Vagina (tissue), 2 donors: ENCODE measurements around the gene VAV3. TPM values are rescaled to one million over a fixed set of nuclear protein-coding genes. Genes with fewer than 3 reads are reported as not detected.

Experiments
- DNase-seq, 2 donors: peaks; one replicate each; pipeline ENCODE4 v3.0.0-alpha.2; 2017; ENCODE audit errors: extremely low spot score in 2 of 2
- H3K27ac ChIP-seq: fragments of 200-600 bp; sonication (generic); one replicate; pipeline ENCODE4 v1.5.1; 2019
- H3K27me3 ChIP-seq: fragments of 200-600 bp; sonication (generic); one replicate; pipeline ENCODE4 v1.5.1; 2019
- H3K36me3 ChIP-seq, 2 donors: fragments of 200-600 bp; sonication (generic); one replicate each; pipeline ENCODE4 v1.5.1; 2017 to 2019
- H3K4me1 ChIP-seq: fragments of 200-600 bp; sonication (generic); one replicate; pipeline ENCODE4 v1.5.1; 2019
- H3K4me3 ChIP-seq, 2 donors: fragments of 200-600 bp; sonication (generic); 1 replicate in 1 of 2; 2 replicates in 1 of 2; pipeline ENCODE4 v1.5.1; 2016 to 2019
- H3K9me3 ChIP-seq: fragments of 200-600 bp; sonication (generic); one replicate; pipeline ENCODE4 v1.5.1; 2019
- POLR2A ChIP-seq, 2 donors: fragments of 450-650 bp; IDR thresholded peaks; one replicate each; pipeline ENCODE4 v1.6.1; 2017; ENCODE audit warnings: antibody characterized with exemption in 2 of 2, mild to moderate bottlenecking in 2 of 2, moderate library complexity in 2 of 2
- POLR2AphosphoS5 ChIP-seq, 2 donors: sonication (generic); formaldehyde crosslinking; IDR thresholded peaks; one replicate each; pipeline ENCODE4 v1.9.0; 2017; ENCODE audit warnings: antibody characterized with exemption in 2 of 2, mild to moderate bottlenecking in 2 of 2, low read depth in 1 of 2; ENCODE audit not compliant: insufficient read depth in 1 of 2
- intact Hi-C: fragments of 100-400 bp; cut with DNase I; formaldehyde crosslinking; loops from one replicate; pipeline ENCODE4 v1.15.1; 2023
- total RNA-seq: library from RNA; depleted of rRNA; stranded (reverse); fragments of >200 nt; gene quantifications from one replicate; pipeline ENCODE4 v1.2.3, GENCODE V29; 2016
- TF ChIP-seq, protein P1 (sequence below), 3 experiments: fragments of 450-650 bp in 2 of 3; fragments of 200-600 bp in 1 of 3; sonication (generic) in 1 of 3; IDR thresholded peaks; one replicate each; pipeline ENCODE4 v1.5.1; 2017 to 2019; ENCODE audit warnings: antibody characterized with exemption in 3 of 3, mild to moderate bottlenecking in 2 of 3, moderate library complexity in 2 of 3

Gene VAV3
- total RNA-seq, 1 donor from 2014 or later: 67.5 TPM

DNA sequence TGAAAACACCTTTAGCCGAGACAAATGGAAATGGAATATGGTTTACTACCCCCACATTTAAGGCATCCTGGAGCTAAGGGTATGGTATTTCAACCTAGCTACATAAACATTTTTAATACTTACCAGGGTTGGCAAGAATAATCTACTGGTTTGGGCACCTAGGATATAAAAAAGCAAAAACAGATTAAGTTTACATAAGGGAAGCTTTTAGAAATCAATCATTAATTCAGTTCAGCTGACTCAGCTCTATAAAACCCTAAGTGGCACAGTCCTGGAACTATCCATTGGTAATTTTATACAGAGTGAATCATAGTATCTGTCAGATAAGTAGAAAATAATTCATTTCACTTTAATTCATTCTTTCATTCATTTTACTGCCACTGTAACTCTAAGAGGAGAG is 355.2 kb downstream of the VAV3 start:
- H3K4me1 ChIP-seq: no peaks in the 10 kb centered on the region
- intact Hi-C loops: no loop called here
- H3K27me3 ChIP-seq: no peaks in the 10 kb centered on the region
- no peak overlapping the region for H3K4me3 ChIP-seq
- DNase-seq: no peak
- H3K27ac ChIP-seq: no peak overlapping the region
- H3K36me3 ChIP-seq: no peaks in the 10 kb centered on the region
- TF ChIP-seq POLR2A (IDR thresholded peaks at IDR 0.05): no peak
- TF ChIP-seq, protein P1, sequence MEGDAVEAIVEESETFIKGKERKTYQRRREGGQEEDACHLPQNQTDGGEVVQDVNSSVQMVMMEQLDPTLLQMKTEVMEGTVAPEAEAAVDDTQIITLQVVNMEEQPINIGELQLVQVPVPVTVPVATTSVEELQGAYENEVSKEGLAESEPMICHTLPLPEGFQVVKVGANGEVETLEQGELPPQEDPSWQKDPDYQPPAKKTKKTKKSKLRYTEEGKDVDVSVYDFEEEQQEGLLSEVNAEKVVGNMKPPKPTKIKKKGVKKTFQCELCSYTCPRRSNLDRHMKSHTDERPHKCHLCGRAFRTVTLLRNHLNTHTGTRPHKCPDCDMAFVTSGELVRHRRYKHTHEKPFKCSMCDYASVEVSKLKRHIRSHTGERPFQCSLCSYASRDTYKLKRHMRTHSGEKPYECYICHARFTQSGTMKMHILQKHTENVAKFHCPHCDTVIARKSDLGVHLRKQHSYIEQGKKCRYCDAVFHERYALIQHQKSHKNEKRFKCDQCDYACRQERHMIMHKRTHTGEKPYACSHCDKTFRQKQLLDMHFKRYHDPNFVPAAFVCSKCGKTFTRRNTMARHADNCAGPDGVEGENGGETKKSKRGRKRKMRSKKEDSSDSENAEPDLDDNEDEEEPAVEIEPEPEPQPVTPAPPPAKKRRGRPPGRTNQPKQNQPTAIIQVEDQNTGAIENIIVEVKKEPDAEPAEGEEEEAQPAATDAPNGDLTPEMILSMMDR (IDR thresholded peaks at IDR 0.05): no peak
- no peak for TF ChIP-seq POLR2AphosphoS5 (IDR thresholded peaks at IDR 0.05; ENCODE audit: insufficient read depth in 1 of 2, low read depth in 1 of 2)
- no peaks in the 10 kb centered on the region for H3K9me3 ChIP-seq

DNA sequence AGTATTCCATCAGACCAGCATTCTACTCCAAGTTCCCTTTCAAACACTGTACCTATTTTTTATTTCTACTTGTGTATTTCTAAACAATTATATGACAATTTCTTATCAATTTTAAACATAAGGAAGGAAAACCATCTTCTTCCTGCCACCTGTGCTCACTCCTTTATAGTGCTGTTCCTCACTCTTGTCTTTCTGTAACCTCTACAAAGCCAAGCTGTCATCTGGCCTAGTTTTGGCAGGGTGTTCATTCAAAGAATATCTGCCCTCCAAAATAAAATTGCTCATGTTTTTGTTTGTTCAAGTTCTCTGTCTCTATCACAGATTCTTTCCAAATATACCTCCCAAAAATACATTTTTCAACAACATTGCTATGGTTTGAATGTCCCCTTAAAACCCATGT is 360.2 kb downstream of the VAV3 start:
- Histone ChIP-seq H3K27ac (no peak overlapping the region), H3K36me3 (no peaks in the 10 kb centered on the region), H3K9me3 (no peaks in the 10 kb centered on the region), H3K27me3 (no peaks in the 10 kb centered on the region), H3K4me1 (no peaks in the 10 kb centered on the region), H3K4me3 (no peak overlapping the region)
- no peak for DNase-seq
- TF ChIP-seq POLR2AphosphoS5 (IDR thresholded peaks at IDR 0.05; ENCODE audit: insufficient read depth in 1 of 2, low read depth in 1 of 2) (no peak), POLR2A (IDR thresholded peaks at IDR 0.05) (no peak)
- TF ChIP-seq, protein P1 (IDR thresholded peaks at IDR 0.05): no peak
- intact Hi-C loops: no loop called here

DNA sequence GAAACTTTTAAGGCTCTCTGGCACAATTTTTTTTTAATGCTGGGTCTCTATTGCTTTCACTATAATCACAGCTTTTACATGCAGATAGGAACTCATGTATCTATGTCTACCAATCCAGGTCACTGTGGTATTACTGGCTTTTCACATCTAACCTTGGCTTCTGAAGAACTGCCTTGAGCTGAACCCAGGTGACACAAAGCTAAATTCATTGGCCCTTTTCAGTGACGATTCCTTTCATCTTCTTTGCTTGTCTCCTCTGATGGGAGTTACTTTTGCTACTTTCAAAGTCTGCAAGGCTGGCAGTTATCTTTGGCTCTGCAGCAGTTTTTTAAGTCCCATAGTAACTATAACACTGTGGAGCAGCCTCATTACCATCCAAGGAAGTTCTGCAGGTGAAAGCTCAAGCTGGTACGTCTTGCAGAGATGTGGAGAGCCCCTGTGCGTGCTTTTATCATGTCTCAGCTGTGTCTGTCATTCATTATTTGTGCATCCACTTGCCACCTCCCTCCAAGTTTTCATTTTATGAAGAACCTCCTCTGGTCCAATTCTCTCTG is 364.3 kb downstream of the VAV3 start:
- Histone ChIP-seq H3K9me3 (no peaks in the 10 kb centered on the region), H3K4me1 (no peaks in the 10 kb centered on the region), H3K27me3 (no peaks in the 10 kb centered on the region), H3K4me3 (no peak overlapping the region), H3K27ac (no peak overlapping the region), H3K36me3 (peaks cover 0 to 5% of the 10 kb centered on the region in 2 donors)
- DNase-seq: no peak
- intact Hi-C loops: no loop called here
- TF ChIP-seq POLR2A (IDR thresholded peaks at IDR 0.05) (no peak), POLR2AphosphoS5 (IDR thresholded peaks at IDR 0.05; ENCODE audit: insufficient read depth in 1 of 2, low read depth in 1 of 2) (no peak)
- TF ChIP-seq, protein P1 (IDR thresholded peaks at IDR 0.05): no peak

DNA sequence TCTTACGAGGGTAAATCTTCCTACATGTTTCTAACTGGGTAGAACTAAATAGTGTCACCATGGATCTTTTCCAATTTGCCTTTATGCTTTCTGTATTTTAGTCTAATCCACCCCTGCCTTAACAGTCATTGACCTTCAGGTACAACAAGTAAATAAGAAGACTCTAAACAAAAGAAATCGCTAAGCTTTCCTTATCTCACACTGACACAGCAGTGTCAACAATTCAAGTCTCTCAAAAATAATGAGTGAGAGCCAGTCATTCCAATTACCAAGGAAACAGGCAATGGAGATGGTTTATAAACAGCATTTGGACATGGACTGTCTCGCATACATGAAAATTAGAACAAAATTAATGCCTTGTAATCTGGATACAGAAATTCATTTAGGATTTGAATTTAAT is 365.8 kb downstream of the VAV3 start:
- H3K36me3 ChIP-seq: peaks cover 0 to 5% of the 10 kb centered on the region in 2 donors
- intact Hi-C loops: no loop called here
- TF ChIP-seq POLR2AphosphoS5 (IDR thresholded peaks at IDR 0.05; ENCODE audit: insufficient read depth in 1 of 2, low read depth in 1 of 2) (no peak), POLR2A (IDR thresholded peaks at IDR 0.05) (no peak)
- TF ChIP-seq, protein P1 (IDR thresholded peaks at IDR 0.05): no peak
- H3K27ac ChIP-seq: no peak overlapping the region
- peaks cover 9% of the 10 kb centered on the region for H3K4me1 ChIP-seq
- DNase-seq: no peak
- no peaks in the 10 kb centered on the region for H3K9me3 ChIP-seq
- H3K4me3 ChIP-seq: no peak overlapping the region
- H3K27me3 ChIP-seq: no peaks in the 10 kb centered on the region

DNA sequence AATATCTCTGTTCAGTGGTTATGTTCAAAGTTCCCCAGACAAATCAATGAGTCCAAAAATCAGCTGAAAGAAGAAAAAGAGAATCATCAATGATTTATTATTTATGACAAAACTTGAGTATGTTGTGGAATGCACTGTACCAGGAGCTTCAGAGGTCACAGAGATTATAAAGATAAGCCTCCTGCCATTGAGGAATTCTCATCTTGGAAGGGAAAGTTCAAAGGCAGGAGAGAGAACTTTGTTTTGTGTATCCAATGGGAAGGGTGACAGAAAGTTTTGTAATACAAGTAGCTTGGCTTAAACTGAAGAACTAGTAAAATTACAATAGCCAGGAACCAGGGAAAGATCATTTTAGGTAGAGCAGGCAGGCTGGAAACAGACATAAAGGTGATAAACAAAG is 367.7 kb downstream of the VAV3 start:
- TF ChIP-seq, protein P1 (IDR thresholded peaks at IDR 0.05): no peak
- TF ChIP-seq POLR2A (IDR thresholded peaks at IDR 0.05) (no peak), POLR2AphosphoS5 (IDR thresholded peaks at IDR 0.05; ENCODE audit: insufficient read depth in 1 of 2, low read depth in 1 of 2) (no peak)
- intact Hi-C loops: no loop called here
- Histone ChIP-seq H3K27ac (no peak overlapping the region), H3K4me1 (peaks cover 9% of the 10 kb centered on the region), H3K36me3 (peaks cover 0 to 5% of the 10 kb centered on the region in 2 donors), H3K4me3 (no peak overlapping the region), H3K27me3 (no peaks in the 10 kb centered on the region), H3K9me3 (no peaks in the 10 kb centered on the region)
- no peak for DNase-seq
